ENCODE measurements around the gene SLC22A31.

- TF ChIP-seq ZNF274 (IDR thresholded peaks at IDR 0.05; ENCODE audit: low read depth, low read length): no peak
- no peak for TF ChIP-seq CTCF (IDR thresholded peaks at IDR 0.05 in 2 of 3, conservative IDR thresholded peaks at IDR 0.05 in 1 of 3; ENCODE audit: borderline replicate concordance in 1 of 3, insufficient read depth in 1 of 3, low read depth in 2 of 3, low read length in 2 of 3)
- no peak for TF ChIP-seq POLR2A (IDR thresholded peaks at IDR 0.05; ENCODE audit: borderline replicate concordance, extremely low read depth, insufficient read depth, insufficient read length)
- no peak for TF ChIP-seq ATF3 (IDR thresholded peaks at IDR 0.05)
Measured at GRCh38 chr16:89209522-89210044, 9.2 kb upstream of the SLC22A31 start.

Measured in HCT116 (cell line).